OCI-LY7 (cell line): Measurements from ENCODE around the gene HDAC10. TPM values are rescaled to one million over a fixed set of nuclear protein-coding genes. Genes with fewer than 3 reads are reported as not detected.
"Not testable (repeated sequence)": the region's sequence is repeated elsewhere in the genome, so short reads cannot be mapped to it uniquely, and the experiment has no call there.

Source experiments
- BruUV-seq: library from RNA; stranded (reverse); fragments of 400-500 nt; replicated peaks from 2 replicates; lab custom pipeline; 2021; lab: Mats Ljungman, UMichigan
- CTCF ChIA-PET: fragments of 300-600 bp; sonication (Branson Sonifier 250); formaldehyde crosslinking; loops from one replicate; lab custom pipeline; 2022; ENCODE audit warnings: antibody characterized with exemption; ENCODE audit not compliant: unreplicated experiment; lab: Charles Lee
- POLR2A ChIA-PET: fragments of 300-600 bp; sonication (Branson Sonifier 250); formaldehyde crosslinking; loops from one replicate; lab custom pipeline; 2022; ENCODE audit warnings: antibody characterized with exemption; lab: Charles Lee
- DNase-seq: peaks from one replicate; pipeline ENCODE4 v3.0.0-alpha.2; 2015; ENCODE audit warnings: low spot score
- H2AFZ ChIP-seq: fragments of 200-600 bp; sonication (generic), shearing (Covaris generic); 2 replicates; pipeline ENCODE4 v1.6.1; 2014; ENCODE audit warnings: mild to moderate bottlenecking, antibody characterized with exemption, low read length, moderate library complexity
- H3K27ac ChIP-seq: fragments of 200-600 bp; sonication (generic); 2 replicates; pipeline ENCODE4 v1.5.1; 2014; ENCODE audit warnings: mixed run types, low read depth, mild to moderate bottlenecking, moderate library complexity, low read length, inconsistent platforms; ENCODE audit not compliant: poor library complexity, severe bottlenecking
- H3K36me3 ChIP-seq: fragments of 200-600 bp; sonication (generic); 2 replicates; pipeline ENCODE4 v1.6.1; 2014; ENCODE audit warnings: mild to moderate bottlenecking, antibody characterized with exemption, low read length, moderate library complexity, mixed read lengths; ENCODE audit not compliant: insufficient read depth
- H3K4me1 ChIP-seq: fragments of 200-600 bp; sonication (generic); 2 replicates; pipeline ENCODE4 v1.5.1; 2014; ENCODE audit warnings: mild to moderate bottlenecking, low read length; ENCODE audit not compliant: insufficient read depth, poor library complexity, severe bottlenecking
- H3K4me2 ChIP-seq: fragments of 200-600 bp; sonication (generic); 2 replicates; pipeline ENCODE4 v1.6.1; 2014; ENCODE audit warnings: mild to moderate bottlenecking, low read length
- H3K4me3 ChIP-seq: fragments of 200-600 bp; sonication (generic); 2 replicates; pipeline ENCODE4 v1.5.1; 2014; ENCODE audit warnings: mild to moderate bottlenecking, low read depth, low read length; ENCODE audit not compliant: poor library complexity, severe bottlenecking
- H3K79me2 ChIP-seq: fragments of 200-600 bp; sonication (generic); 2 replicates; pipeline ENCODE4 v1.6.1; 2016; ENCODE audit warnings: low read depth, mild to moderate bottlenecking, low read length, moderate library complexity, mixed read lengths; ENCODE audit not compliant: insufficient read depth
- H3K9me2 ChIP-seq: fragments of 200-600 bp; sonication (generic); 2 replicates; pipeline ENCODE4 v1.6.1; 2016; ENCODE audit warnings: mild to moderate bottlenecking, low read length, mixed read lengths; ENCODE audit not compliant: insufficient read depth
- H3K9me3 ChIP-seq: fragments of 200-600 bp; sonication (generic); 2 replicates; pipeline ENCODE4 v1.6.1; 2014; ENCODE audit warnings: mild to moderate bottlenecking, mixed run types, low read length, mixed read lengths
- H4K20me1 ChIP-seq: fragments of 200-600 bp; sonication (generic); 2 replicates; pipeline ENCODE4 v1.6.1; 2014; ENCODE audit warnings: mild to moderate bottlenecking, antibody characterized with exemption, low read length, moderate library complexity, mixed read lengths; ENCODE audit not compliant: insufficient read depth
- EZH2phosphoT487 ChIP-seq: fragments of 200-600 bp; sonication (generic); IDR thresholded peaks from 2 replicates; pipeline ENCODE4 v1.6.1; 2018; ENCODE audit warnings: low read depth, borderline replicate concordance, mild to moderate bottlenecking, mixed run types, antibody characterized with exemption, low read length, moderate library complexity, mixed read lengths
- intact Hi-C: fragments of 100-400 bp; cut with micrococcal nuclease; formaldehyde crosslinking; loops from one replicate; pipeline ENCODE4 v1.10.0; 2022; ENCODE audit not compliant: unreplicated experiment
- total RNA-seq, 2 experiments: library from RNA; depleted of rRNA in 1 of 2; stranded (reverse); fragments of >200 nt in 1 of 2; shearing (Covaris generic) in 1 of 2; gene quantifications; 2 replicates each; pipeline ENCODE4 v1.2.3, GENCODE V29; 2014 to 2022
- TF ChIP-seq, protein P1 (sequence below): fragments of 200-600 bp; sonication (generic); conservative IDR thresholded peaks from 2 replicates; pipeline ENCODE4 v1.5.1; 2014; ENCODE audit warnings: mild to moderate bottlenecking, antibody characterized with exemption, low read length, moderate library complexity, mixed read lengths

The HDAC10 gene
- total RNA-seq, 2 experiments from 2014 or later = 49.4 to 74.9 TPM

DNA sequence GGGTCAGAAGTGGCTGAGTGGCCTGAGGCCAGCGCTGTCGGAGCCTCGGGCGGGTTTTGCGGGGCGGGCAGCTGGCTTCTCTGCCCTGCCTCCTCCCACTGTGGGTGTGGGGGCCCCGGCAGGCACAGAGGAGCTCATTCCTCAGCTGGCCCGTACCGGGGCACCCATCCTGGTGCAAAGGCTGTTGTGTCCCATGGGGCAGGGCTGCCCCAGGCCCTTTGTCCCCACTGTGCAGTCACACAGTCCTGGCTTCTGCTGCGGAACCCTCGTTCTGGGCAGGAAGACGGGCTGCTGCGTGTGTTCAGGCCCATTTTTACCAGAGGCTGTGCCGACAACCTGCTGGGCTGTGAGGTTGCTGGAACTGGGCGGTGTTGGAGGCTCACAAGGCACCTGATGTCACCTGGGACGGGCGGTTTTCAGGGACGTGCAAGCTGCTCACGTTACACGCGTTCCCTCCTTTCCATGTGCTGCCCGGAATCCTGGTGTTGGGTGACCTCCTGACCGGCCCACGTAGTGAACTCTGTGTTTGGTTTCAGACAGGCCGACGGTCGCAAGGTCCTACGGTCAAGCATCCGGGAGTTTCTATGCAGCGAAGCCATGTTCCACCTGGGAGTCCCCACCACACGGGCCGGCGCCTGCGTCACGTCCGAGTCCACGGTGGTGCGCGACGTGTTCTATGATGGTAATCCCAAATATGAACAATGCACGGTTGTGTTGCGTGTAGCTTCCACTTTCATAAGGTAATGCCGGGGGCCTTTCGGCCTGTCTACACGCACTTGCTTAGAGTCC, 45.1 kb downstream of the HDAC10 start:
- Histone ChIP-seq H2AFZ (no peak overlapping the region), H3K4me3 (no peak overlapping the region), H3K27ac (no peak overlapping the region), H3K9me3 (peaks cover 8% of the 10 kb centered on the region; the same call in 1 of the 2 replicates), H3K4me1 (peaks cover 22% of the 10 kb centered on the region), H3K9me2 (no peaks in the 10 kb centered on the region), H3K4me2 (no peak overlapping the region), H4K20me1 (0 out of 2 replicates have a peak, but pooled peaks cover 8% of the 10 kb centered on the region), H3K36me3 (peaks cover 65% of the 10 kb centered on the region), H3K79me2 (peaks cover 32% of the 10 kb centered on the region)
- CTCF ChIA-PET = no interaction called here
- TF ChIP-seq EZH2phosphoT487 = no peak
- TF ChIP-seq, protein P1, sequence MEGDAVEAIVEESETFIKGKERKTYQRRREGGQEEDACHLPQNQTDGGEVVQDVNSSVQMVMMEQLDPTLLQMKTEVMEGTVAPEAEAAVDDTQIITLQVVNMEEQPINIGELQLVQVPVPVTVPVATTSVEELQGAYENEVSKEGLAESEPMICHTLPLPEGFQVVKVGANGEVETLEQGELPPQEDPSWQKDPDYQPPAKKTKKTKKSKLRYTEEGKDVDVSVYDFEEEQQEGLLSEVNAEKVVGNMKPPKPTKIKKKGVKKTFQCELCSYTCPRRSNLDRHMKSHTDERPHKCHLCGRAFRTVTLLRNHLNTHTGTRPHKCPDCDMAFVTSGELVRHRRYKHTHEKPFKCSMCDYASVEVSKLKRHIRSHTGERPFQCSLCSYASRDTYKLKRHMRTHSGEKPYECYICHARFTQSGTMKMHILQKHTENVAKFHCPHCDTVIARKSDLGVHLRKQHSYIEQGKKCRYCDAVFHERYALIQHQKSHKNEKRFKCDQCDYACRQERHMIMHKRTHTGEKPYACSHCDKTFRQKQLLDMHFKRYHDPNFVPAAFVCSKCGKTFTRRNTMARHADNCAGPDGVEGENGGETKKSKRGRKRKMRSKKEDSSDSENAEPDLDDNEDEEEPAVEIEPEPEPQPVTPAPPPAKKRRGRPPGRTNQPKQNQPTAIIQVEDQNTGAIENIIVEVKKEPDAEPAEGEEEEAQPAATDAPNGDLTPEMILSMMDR = no peak
- POLR2A ChIA-PET = no interaction called here
- BruUV-seq = no TSS peak
- DNase-seq = no peak
- intact Hi-C loops = no loop called here

DNA sequence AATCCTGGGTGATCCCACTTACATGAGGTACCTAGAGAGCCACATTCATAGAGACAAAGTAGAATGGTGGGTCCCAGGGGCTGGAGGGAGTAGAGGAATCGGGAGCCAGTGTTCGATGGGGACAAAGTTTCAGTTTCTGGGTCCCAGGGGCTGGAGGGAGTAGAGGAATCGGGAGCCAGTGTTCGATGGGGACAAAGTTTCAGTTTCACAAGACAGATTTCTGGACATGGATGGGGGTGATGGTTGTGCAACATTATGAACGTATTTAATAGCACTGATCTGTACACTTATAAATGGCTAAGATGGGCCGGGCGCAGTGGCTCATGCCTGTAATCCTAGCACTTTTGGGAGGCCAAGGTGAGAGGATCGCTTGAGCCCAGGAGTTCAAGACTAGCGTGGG, 46.1 kb downstream of the HDAC10 start:
- Histone ChIP-seq H3K4me1 (peaks cover 26% of the 10 kb centered on the region), H3K79me2 (peaks cover 32% of the 10 kb centered on the region), H3K36me3 (peaks cover 55% of the 10 kb centered on the region)
- CTCF ChIA-PET, H3K9me3 ChIP-seq, intact Hi-C loops, POLR2A ChIA-PET, H3K4me2 ChIP-seq, H4K20me1 ChIP-seq, BruUV-seq, H3K27ac ChIP-seq, DNase-seq, H2AFZ ChIP-seq, H3K4me3 ChIP-seq, H3K9me2 ChIP-seq: not testable (repeated sequence)

DNA sequence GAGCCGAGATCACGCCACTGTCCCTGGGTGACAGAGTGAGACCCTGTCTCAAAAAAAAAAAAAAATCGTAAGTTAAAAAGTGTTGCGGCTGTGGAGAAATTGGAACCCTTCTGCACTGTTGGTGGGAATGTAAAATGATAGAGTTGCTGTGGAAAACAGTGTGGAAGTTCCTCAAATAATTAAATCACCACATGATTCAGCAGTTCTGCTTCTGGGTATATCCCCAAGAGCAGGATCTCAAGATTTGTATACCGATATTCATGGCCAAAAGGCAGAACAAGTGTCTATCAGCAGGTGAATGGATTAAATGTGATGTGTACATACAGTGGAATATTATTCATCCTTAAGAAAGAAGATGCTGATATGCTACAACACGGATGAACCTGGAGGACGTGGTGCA, 46.5 kb downstream of the HDAC10 start:
- CTCF ChIA-PET = no interaction called here

More for the DNA sequence above, 46.5 kb downstream of the HDAC10 start:
- TF ChIP-seq, protein P1 = no peak
- TF ChIP-seq EZH2phosphoT487 = no peak
- peaks cover 8% of the 10 kb centered on the region; the same call in 1 of the 2 replicates for H3K9me3 ChIP-seq
- H3K4me1 ChIP-seq = peaks cover 30% of the 10 kb centered on the region
- H3K4me2 ChIP-seq = no peak overlapping the region
- BruUV-seq = no TSS peak
- no peak for DNase-seq
- H3K4me3 ChIP-seq = no peak overlapping the region
- intact Hi-C loops = no loop called here
- H3K27ac ChIP-seq = no peak overlapping the region
- POLR2A ChIA-PET = no interaction called here
- H4K20me1 ChIP-seq = 0 out of 2 replicates have a peak, but pooled peaks cover 8% of the 10 kb centered on the region
- H3K36me3 ChIP-seq = peaks cover 52% of the 10 kb centered on the region
- H3K79me2 ChIP-seq = peaks cover 32% of the 10 kb centered on the region
- no peaks in the 10 kb centered on the region for H3K9me2 ChIP-seq
- H2AFZ ChIP-seq = no peak overlapping the region
